HCT116 (cell line): ENCODE results near the gene CPZ.

Experiments
- ATF3 ChIP-seq: IDR thresholded peaks from 2 replicates; pipeline ENCODE4 v1.6.1; 2012
- CTCF ChIP-seq, 3 experiments: fragments of 200-600 bp in 1 of 3; sonication (generic) in 1 of 3; IDR thresholded peaks in 2 of 3; conservative IDR thresholded peaks in 1 of 3; 2 replicates each; pipeline ENCODE4 v1.5.1; 2012 to 2017; ENCODE audit warnings: low read depth in 2 of 3, low read length in 2 of 3, antibody characterized with exemption in 1 of 3, borderline replicate concordance in 1 of 3, control low read depth in 1 of 3, mild to moderate bottlenecking in 1 of 3, mixed read lengths in 1 of 3, mixed run types in 1 of 3, moderate library complexity in 1 of 3; ENCODE audit not compliant: insufficient read depth in 1 of 3
- POLR2AphosphoS5 ChIP-seq: IDR thresholded peaks from 2 replicates; pipeline ENCODE4 v1.6.1; 2011; ENCODE audit warnings: mild to moderate bottlenecking, low read depth, low read length, moderate library complexity

- no peak for TF ChIP-seq CTCF (IDR thresholded peaks at IDR 0.05 in 2 of 3, conservative IDR thresholded peaks at IDR 0.05 in 1 of 3; ENCODE audit: borderline replicate concordance in 1 of 3, insufficient read depth in 1 of 3, low read depth in 2 of 3, low read length in 2 of 3)
- no peak for TF ChIP-seq ATF3
- no peak for TF ChIP-seq POLR2AphosphoS5
Measured at GRCh38 chr4:8601086-8601485, 8.5 kb downstream of the CPZ start.
